H1 (cell line): ENCODE measurements around the gene SRPRB. TPM values are rescaled to one million over a fixed set of nuclear protein-coding genes. Genes with fewer than 3 reads are reported as not detected.

Source experiments
- CTCF ChIA-PET: fragments of 300-600 bp; sonication (Branson Sonifier 250); formaldehyde crosslinking; loops from one replicate; lab custom pipeline; 2021; ENCODE audit not compliant: partially characterized antibody; lab: Charles Lee
- POLR2A ChIA-PET: fragments of 300-600 bp; sonication (Branson Sonifier 250); formaldehyde crosslinking; loops from one replicate; lab custom pipeline; 2021; ENCODE audit warnings: inconsistent platforms; ENCODE audit not compliant: partially characterized antibody; lab: Charles Lee
- DNase-seq, 2 experiments: peaks; one replicate each; pipeline versions ENCODE4 v3.0.0 to v3.0.0-alpha.2; 2010 to 2022; ENCODE audit warnings: low spot score in 2 of 2, low read depth in 1 of 2, mixed read lengths in 1 of 2
- FAIRE-seq: peaks from 2 replicates; lab custom pipeline; 2011; peaks lifted over from hg19 to GRCh38; lab: Jason Lieb, UNC
- H2AFZ ChIP-seq: 2 replicates; pipeline ENCODE4 v1.8.1; 2012; ENCODE audit warnings: low read length, inconsistent platforms
- H2AK5ac ChIP-seq: 2 replicates; pipeline ENCODE4 v1.6.1; 2013; ENCODE audit warnings: low read depth, low read length
- H2BK120ac ChIP-seq: replicated peaks from 2 replicates; pipeline ENCODE3; 2013; ENCODE audit warnings: low read depth, low read length, inconsistent platforms
- H2BK12ac ChIP-seq: 2 replicates; pipeline ENCODE4 v1.6.1; 2013; ENCODE audit warnings: low read depth, low read length
- H2BK15ac ChIP-seq: 2 replicates; pipeline ENCODE4 v1.6.1; 2013; ENCODE audit warnings: low read length
- H2BK20ac ChIP-seq: 2 replicates; pipeline ENCODE4 v1.6.1; 2013; ENCODE audit warnings: low read length
- H2BK5ac ChIP-seq: 2 replicates; pipeline ENCODE4 v1.6.1; 2013; ENCODE audit warnings: low read depth, low read length
- H3K14ac ChIP-seq: 2 replicates; pipeline ENCODE4 v1.6.1; 2013; ENCODE audit warnings: inconsistent platforms; ENCODE audit not compliant: insufficient read length
- H3K18ac ChIP-seq: 2 replicates; pipeline ENCODE4 v1.6.1; 2013; ENCODE audit warnings: low read length; ENCODE audit errors: extremely low read depth
- H3K23ac ChIP-seq: 2 replicates; pipeline ENCODE4 v1.6.1; 2013; ENCODE audit warnings: inconsistent platforms; ENCODE audit not compliant: insufficient read length
- H3K23me2 ChIP-seq: 2 replicates; pipeline ENCODE4 v1.6.1; 2013; ENCODE audit warnings: low read depth, low read length
- H3K27ac ChIP-seq: 2 replicates; pipeline ENCODE4 v1.6.1; 2011; ENCODE audit warnings: low read depth, low read length, inconsistent platforms
- H3K27me3 ChIP-seq, 4 experiments: replicated peaks in 1 of 4; 1 replicate in 1 of 4; 2 replicates in 3 of 4; pipeline versions ENCODE4 v1.6.1 to v1.8.1; 2011 to 2013; ENCODE audit warnings: low read length in 3 of 4, mild to moderate bottlenecking in 3 of 4, inconsistent platforms in 2 of 4, mixed read lengths in 2 of 4, moderate library complexity in 1 of 4; ENCODE audit not compliant: control insufficient read depth in 3 of 4, insufficient read depth in 3 of 4; ENCODE audit errors: extremely low read depth in 1 of 4
- H3K36me3 ChIP-seq, 4 experiments: 2 replicates each; pipeline versions ENCODE4 v1.6.1 to v1.8.1; 2011 to 2013; ENCODE audit warnings: mild to moderate bottlenecking in 4 of 4, low read length in 3 of 4, moderate library complexity in 2 of 4, control low read depth in 1 of 4, inconsistent platforms in 1 of 4; ENCODE audit not compliant: insufficient read depth in 4 of 4, control insufficient read depth in 2 of 4
- H3K4ac ChIP-seq: replicated peaks from 2 replicates; pipeline ENCODE3; 2013; ENCODE audit warnings: low read length, low read depth, mixed read lengths, inconsistent platforms; ENCODE audit not compliant: insufficient read length
- H3K4me1 ChIP-seq, 4 experiments: replicated peaks in 1 of 4; 1 replicate in 1 of 4; 2 replicates in 3 of 4; pipeline versions ENCODE4 v1.6.1 to v1.8.1; 2011 to 2013; ENCODE audit warnings: low read length in 3 of 4, inconsistent platforms in 2 of 4, mixed read lengths in 1 of 4; ENCODE audit not compliant: insufficient read depth in 4 of 4, control insufficient read depth in 3 of 4
- H3K4me2 ChIP-seq, 2 experiments: 2 replicates each; pipeline versions ENCODE4 v1.6.1 to v1.8.1; 2011 to 2013; ENCODE audit warnings: low read depth in 2 of 2, low read length in 2 of 2, control low read depth in 1 of 2, inconsistent platforms in 1 of 2, mild to moderate bottlenecking in 1 of 2; ENCODE audit not compliant: insufficient read depth in 1 of 2
- H3K4me3 ChIP-seq, 4 experiments: fragments of 200-600, 300-600 bp in 1 of 4; sonication (generic), shearing (Covaris generic), sonication (Bioruptor Twin) in 1 of 4; 2 replicates each; pipeline versions ENCODE4 v1.5.1 to v1.8.1; 2011 to 2016; ENCODE audit warnings: low read length in 4 of 4, low read depth in 3 of 4, control low read depth in 2 of 4, inconsistent platforms in 2 of 4, mild to moderate bottlenecking in 2 of 4, mixed read lengths in 1 of 4, moderate library complexity in 1 of 4; ENCODE audit not compliant: insufficient read depth in 2 of 4; ENCODE audit errors: extremely low read depth in 1 of 4
- H3K56ac ChIP-seq: replicated peaks from 2 replicates; pipeline ENCODE3; 2013; ENCODE audit warnings: low read depth, mild to moderate bottlenecking, mixed read lengths, low read length, inconsistent platforms; ENCODE audit not compliant: insufficient read length
- H3K79me1 ChIP-seq: 2 replicates; pipeline ENCODE4 v1.6.1; 2013; ENCODE audit warnings: low read depth, low read length, control low read depth
- H3K79me2 ChIP-seq, 2 experiments: 2 replicates each; pipeline versions ENCODE4 v1.6.1 to v1.8.1; 2012 to 2013; ENCODE audit warnings: low read length in 2 of 2, mild to moderate bottlenecking in 2 of 2, inconsistent platforms in 1 of 2; ENCODE audit not compliant: insufficient read depth in 2 of 2, control insufficient read depth in 1 of 2
- H3K9ac ChIP-seq, 4 experiments: replicated peaks in 1 of 4; 1 replicate in 1 of 4; 2 replicates in 3 of 4; pipeline versions ENCODE4 v1.6.1 to v1.8.1; 2011 to 2013; ENCODE audit warnings: low read depth in 3 of 4, low read length in 3 of 4, control low read depth in 2 of 4, mild to moderate bottlenecking in 2 of 4, moderate library complexity in 2 of 4, inconsistent platforms in 1 of 4; ENCODE audit errors: extremely low read depth in 1 of 4
- H3K9me3 ChIP-seq, 2 experiments: 2 replicates each; pipeline versions ENCODE4 v1.6.1 to v1.8.1; 2012 to 2013; ENCODE audit warnings: mild to moderate bottlenecking in 2 of 2, moderate library complexity in 2 of 2, control low read depth in 1 of 2, inconsistent platforms in 1 of 2, low read depth in 1 of 2, low read length in 1 of 2, mixed read lengths in 1 of 2; ENCODE audit not compliant: insufficient read depth in 2 of 2
- H4K20me1 ChIP-seq, 2 experiments: replicated peaks in 1 of 2; 2 replicates each; pipeline versions ENCODE3 to v1.8.1; 2011 to 2013; ENCODE audit warnings: inconsistent platforms in 2 of 2, low read length in 2 of 2, mild to moderate bottlenecking in 1 of 2; ENCODE audit not compliant: insufficient read depth in 2 of 2, control insufficient read depth in 1 of 2
- H4K5ac ChIP-seq: 2 replicates; pipeline ENCODE4 v1.6.1; 2013; ENCODE audit warnings: low read length, low read depth, mixed read lengths, inconsistent platforms; ENCODE audit not compliant: insufficient read length
- H4K8ac ChIP-seq: 2 replicates; pipeline ENCODE4 v1.8.0; 2013; ENCODE audit warnings: mild to moderate bottlenecking, moderate library complexity, low read length, inconsistent platforms; ENCODE audit not compliant: insufficient read depth; ENCODE audit errors: extremely low read depth
- H4K91ac ChIP-seq: replicated peaks from 2 replicates; pipeline ENCODE3; 2013; ENCODE audit warnings: low read length, mixed read lengths, inconsistent platforms; ENCODE audit not compliant: insufficient read length
- CREB1 ChIP-seq: IDR thresholded peaks from 2 replicates; pipeline ENCODE4 v1.6.1; 2012; ENCODE audit warnings: inconsistent platforms
- JUND ChIP-seq: IDR thresholded peaks from 2 replicates; pipeline ENCODE4 v1.6.1; 2011; ENCODE audit warnings: mild to moderate bottlenecking, improper control_type of control experiment, low read length
- RAD21 ChIP-seq, 2 experiments: IDR thresholded peaks in 1 of 2; conservative IDR thresholded peaks in 1 of 2; 2 replicates each; pipeline ENCODE4 v1.6.1; 2011; ENCODE audit warnings: low read depth in 2 of 2, low read length in 2 of 2, improper control_type of control experiment in 1 of 2, inconsistent platforms in 1 of 2, mild to moderate bottlenecking in 1 of 2, moderate library complexity in 1 of 2
- WGBS, 2 experiments: shearing (Covaris generic) in 1 of 2; methylation state at CpG; one replicate each; pipeline versions ENCODE4 v1.1.6 to v1.1.7; 2013 to 2015; ENCODE audit warnings: low lambda C conversion rate in 2 of 2, mixed read lengths in 2 of 2, inconsistent platforms in 1 of 2, low coverage in 1 of 2, missing lambda C conversion rate in 1 of 2; ENCODE audit not compliant: insufficient replicate concordance in 2 of 2, insufficient coverage in 1 of 2, insufficient read length in 1 of 2; ENCODE audit errors: extremely low coverage in 1 of 2, missing lambda C conversion rate in 1 of 2; 5-methylcytosine and 5-hydroxymethylcytosine counted together
- polyA plus RNA-seq, 7 experiments: library from polyadenylated mRNA; depleted of rRNA in 3 of 7; stranded (reverse) in 5 of 7; unstranded in 2 of 7; fragments of >200 nt in 5 of 7; fragments of 200-250 nt in 2 of 7; gene quantifications; 1 replicate in 5 of 7; 2 replicates in 1 of 7; 4 replicates in 1 of 7; pipeline versions ENCODE4 v1.2.1 to v1.2.3, GENCODE V29; 2011 to 2013; ENCODE audit warnings: missing spikeins in 2 of 7, mixed read lengths in 2 of 7
- total RNA-seq: library from RNA; stranded (reverse); fragmentation: NEBNext Ultra II Directional; extraction: Animal tissue kit (Norgen Biotek cat#: 25700); gene quantifications from 2 replicates; pipeline ENCODE4 v1.2.1, GENCODE V29; 2021

Gene SRPRB
- total and polyA plus RNA-seq, 2 of the 8 experiments (the other 6 are each of a cell fraction or from before 2014, with no cell fraction given): 15.9 to 49.8 TPM

DNA sequence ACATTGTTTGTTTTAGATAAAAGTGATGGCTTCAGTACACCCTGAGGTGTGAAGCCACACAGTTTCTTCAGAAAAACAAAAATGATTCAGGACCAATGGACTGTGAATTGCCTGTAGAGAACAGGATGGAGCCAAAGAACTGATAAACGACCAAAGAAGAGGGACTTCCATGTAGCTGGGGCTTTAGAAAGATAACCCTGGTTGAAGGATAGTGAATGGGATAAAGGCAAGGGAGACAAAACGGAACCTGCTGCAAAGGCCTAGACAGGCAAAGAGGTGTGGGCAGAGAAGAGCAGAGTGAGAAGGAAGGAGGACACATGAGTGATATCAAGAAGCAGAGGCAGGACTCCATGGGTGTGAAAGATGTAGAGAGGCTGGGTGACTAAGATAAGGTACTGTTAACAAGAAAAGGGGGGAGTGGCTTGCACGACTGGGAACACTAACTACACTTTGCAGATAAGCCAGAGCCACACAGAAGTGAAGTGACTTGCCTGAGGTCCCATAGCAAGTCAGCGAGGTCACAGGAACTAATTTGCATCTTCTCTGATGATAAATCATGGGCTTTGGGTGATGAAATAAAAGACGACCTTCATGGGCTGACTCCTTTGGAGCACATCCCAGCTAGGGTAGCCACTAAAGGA, 45.8 kb downstream of the SRPRB start:
- Histone ChIP-seq H2BK15ac (no peak overlapping the region), H3K27ac (no peak overlapping the region), H3K23me2 (no peaks in the 10 kb centered on the region; the same call in 1 of the 2 replicates), H3K4me3 (no peak overlapping the region), H3K9me3 (no peaks in the 10 kb centered on the region), H2BK12ac (no peak overlapping the region; the same call in 1 of the 2 replicates), H3K79me2 (no peaks in the 10 kb centered on the region), H3K18ac (no peak overlapping the region), H3K4me2 (no peak overlapping the region), H3K56ac (no peak overlapping the region), H2BK5ac (no peak overlapping the region), H3K4me1 (peaks cover 0 to 8% (median 0%) of the 10 kb centered on the region in 4 experiments; a peak in 2 of 7 replicates), H4K20me1 (no peaks in the 10 kb centered on the region), H4K8ac (no peak overlapping the region), H2BK120ac (no peak overlapping the region), H4K91ac (no peak overlapping the region), H3K4ac (no peak overlapping the region), H3K9ac (no peak overlapping the region), H3K79me1 (no peaks in the 10 kb centered on the region), H2AFZ (no peak overlapping the region), H3K23ac (no peak overlapping the region), H3K14ac (no peak overlapping the region), H4K5ac (no peak overlapping the region), H3K36me3 (no peaks in the 10 kb centered on the region), H2BK20ac (0 out of 2 replicates have a peak overlapping the region, but pooled peaks have one; percentile 43), H3K27me3 (no peaks in the 10 kb centered on the region), H2AK5ac (no peak overlapping the region)
- FAIRE-seq (no peak), DNase-seq (no peak)
- WGBS, 2 experiments: 78% methylated on average over 5 of the region's 5 CpGs; no CpG with 5 or more reads in 1 of the 2 experiments
- CTCF ChIA-PET: interaction anchor here (1.3 kb wide), 2 partner anchors 10 to 45 kb away, joined by 3 read pairs; no protein-coding TSS in a partner anchor
- TF ChIP-seq CREB1 (no peak), JUND (no peak), RAD21 (IDR thresholded peaks at IDR 0.05 in 1 of 2, conservative IDR thresholded peaks at IDR 0.05 in 1 of 2; ENCODE audit: low read depth in 2 of 2, low read length in 2 of 2) (no peak)
- POLR2A ChIA-PET: no interaction called here
